H1 (cell line): ENCODE results near the gene ATPAF1. TPM values are rescaled to one million over a fixed set of nuclear protein-coding genes. Genes with fewer than 3 reads are reported as not detected.

Source experiments
- CTCF ChIA-PET: fragments of 300-600 bp; sonication (Branson Sonifier 250); formaldehyde crosslinking; loops from one replicate; lab custom pipeline; 2021; ENCODE audit not compliant: partially characterized antibody; lab: Charles Lee
- POLR2A ChIA-PET: fragments of 300-600 bp; sonication (Branson Sonifier 250); formaldehyde crosslinking; loops from one replicate; lab custom pipeline; 2021; ENCODE audit warnings: inconsistent platforms; ENCODE audit not compliant: partially characterized antibody; lab: Charles Lee
- DNase-seq, 2 experiments: peaks; one replicate each; pipeline versions ENCODE4 v3.0.0 to v3.0.0-alpha.2; 2010 to 2022; ENCODE audit warnings: low spot score in 2 of 2, low read depth in 1 of 2, mixed read lengths in 1 of 2
- FAIRE-seq: peaks from 2 replicates; lab custom pipeline; 2011; peaks lifted over from hg19 to GRCh38; lab: Jason Lieb, UNC
- H2AFZ ChIP-seq: 2 replicates; pipeline ENCODE4 v1.8.1; 2012; ENCODE audit warnings: low read length, inconsistent platforms
- H2AK5ac ChIP-seq: 2 replicates; pipeline ENCODE4 v1.6.1; 2013; ENCODE audit warnings: low read depth, low read length
- H2BK120ac ChIP-seq: replicated peaks from 2 replicates; pipeline ENCODE3; 2013; ENCODE audit warnings: low read depth, low read length, inconsistent platforms
- H2BK12ac ChIP-seq: 2 replicates; pipeline ENCODE4 v1.6.1; 2013; ENCODE audit warnings: low read depth, low read length
- H2BK15ac ChIP-seq: 2 replicates; pipeline ENCODE4 v1.6.1; 2013; ENCODE audit warnings: low read length
- H2BK20ac ChIP-seq: 2 replicates; pipeline ENCODE4 v1.6.1; 2013; ENCODE audit warnings: low read length
- H2BK5ac ChIP-seq: 2 replicates; pipeline ENCODE4 v1.6.1; 2013; ENCODE audit warnings: low read depth, low read length
- H3K14ac ChIP-seq: 2 replicates; pipeline ENCODE4 v1.6.1; 2013; ENCODE audit warnings: inconsistent platforms; ENCODE audit not compliant: insufficient read length
- H3K18ac ChIP-seq: 2 replicates; pipeline ENCODE4 v1.6.1; 2013; ENCODE audit warnings: low read length; ENCODE audit errors: extremely low read depth
- H3K23ac ChIP-seq: 2 replicates; pipeline ENCODE4 v1.6.1; 2013; ENCODE audit warnings: inconsistent platforms; ENCODE audit not compliant: insufficient read length
- H3K23me2 ChIP-seq: 2 replicates; pipeline ENCODE4 v1.6.1; 2013; ENCODE audit warnings: low read depth, low read length
- H3K27ac ChIP-seq: 2 replicates; pipeline ENCODE4 v1.6.1; 2011; ENCODE audit warnings: low read depth, low read length, inconsistent platforms
- H3K27me3 ChIP-seq, 4 experiments: replicated peaks in 1 of 4; 1 replicate in 1 of 4; 2 replicates in 3 of 4; pipeline versions ENCODE4 v1.6.1 to v1.8.1; 2011 to 2013; ENCODE audit warnings: low read length in 3 of 4, mild to moderate bottlenecking in 3 of 4, inconsistent platforms in 2 of 4, mixed read lengths in 2 of 4, moderate library complexity in 1 of 4; ENCODE audit not compliant: control insufficient read depth in 3 of 4, insufficient read depth in 3 of 4; ENCODE audit errors: extremely low read depth in 1 of 4
- H3K36me3 ChIP-seq, 4 experiments: 2 replicates each; pipeline versions ENCODE4 v1.6.1 to v1.8.1; 2011 to 2013; ENCODE audit warnings: mild to moderate bottlenecking in 4 of 4, low read length in 3 of 4, moderate library complexity in 2 of 4, control low read depth in 1 of 4, inconsistent platforms in 1 of 4; ENCODE audit not compliant: insufficient read depth in 4 of 4, control insufficient read depth in 2 of 4
- H3K4ac ChIP-seq: replicated peaks from 2 replicates; pipeline ENCODE3; 2013; ENCODE audit warnings: low read length, low read depth, mixed read lengths, inconsistent platforms; ENCODE audit not compliant: insufficient read length
- H3K4me1 ChIP-seq, 4 experiments: replicated peaks in 1 of 4; 1 replicate in 1 of 4; 2 replicates in 3 of 4; pipeline versions ENCODE4 v1.6.1 to v1.8.1; 2011 to 2013; ENCODE audit warnings: low read length in 3 of 4, inconsistent platforms in 2 of 4, mixed read lengths in 1 of 4; ENCODE audit not compliant: insufficient read depth in 4 of 4, control insufficient read depth in 3 of 4
- H3K4me2 ChIP-seq, 2 experiments: 2 replicates each; pipeline versions ENCODE4 v1.6.1 to v1.8.1; 2011 to 2013; ENCODE audit warnings: low read depth in 2 of 2, low read length in 2 of 2, control low read depth in 1 of 2, inconsistent platforms in 1 of 2, mild to moderate bottlenecking in 1 of 2; ENCODE audit not compliant: insufficient read depth in 1 of 2
- H3K4me3 ChIP-seq, 4 experiments: fragments of 200-600, 300-600 bp in 1 of 4; sonication (generic), shearing (Covaris generic), sonication (Bioruptor Twin) in 1 of 4; 2 replicates each; pipeline versions ENCODE4 v1.5.1 to v1.8.1; 2011 to 2016; ENCODE audit warnings: low read length in 4 of 4, low read depth in 3 of 4, control low read depth in 2 of 4, inconsistent platforms in 2 of 4, mild to moderate bottlenecking in 2 of 4, mixed read lengths in 1 of 4, moderate library complexity in 1 of 4; ENCODE audit not compliant: insufficient read depth in 2 of 4; ENCODE audit errors: extremely low read depth in 1 of 4
- H3K56ac ChIP-seq: replicated peaks from 2 replicates; pipeline ENCODE3; 2013; ENCODE audit warnings: low read depth, mild to moderate bottlenecking, mixed read lengths, low read length, inconsistent platforms; ENCODE audit not compliant: insufficient read length
- H3K79me1 ChIP-seq: 2 replicates; pipeline ENCODE4 v1.6.1; 2013; ENCODE audit warnings: low read depth, low read length, control low read depth
- H3K79me2 ChIP-seq, 2 experiments: 2 replicates each; pipeline versions ENCODE4 v1.6.1 to v1.8.1; 2012 to 2013; ENCODE audit warnings: low read length in 2 of 2, mild to moderate bottlenecking in 2 of 2, inconsistent platforms in 1 of 2; ENCODE audit not compliant: insufficient read depth in 2 of 2, control insufficient read depth in 1 of 2
- H3K9ac ChIP-seq, 4 experiments: replicated peaks in 1 of 4; 1 replicate in 1 of 4; 2 replicates in 3 of 4; pipeline versions ENCODE4 v1.6.1 to v1.8.1; 2011 to 2013; ENCODE audit warnings: low read depth in 3 of 4, low read length in 3 of 4, control low read depth in 2 of 4, mild to moderate bottlenecking in 2 of 4, moderate library complexity in 2 of 4, inconsistent platforms in 1 of 4; ENCODE audit errors: extremely low read depth in 1 of 4
- H3K9me3 ChIP-seq, 2 experiments: 2 replicates each; pipeline versions ENCODE4 v1.6.1 to v1.8.1; 2012 to 2013; ENCODE audit warnings: mild to moderate bottlenecking in 2 of 2, moderate library complexity in 2 of 2, control low read depth in 1 of 2, inconsistent platforms in 1 of 2, low read depth in 1 of 2, low read length in 1 of 2, mixed read lengths in 1 of 2; ENCODE audit not compliant: insufficient read depth in 2 of 2
- H4K20me1 ChIP-seq, 2 experiments: replicated peaks in 1 of 2; 2 replicates each; pipeline versions ENCODE3 to v1.8.1; 2011 to 2013; ENCODE audit warnings: inconsistent platforms in 2 of 2, low read length in 2 of 2, mild to moderate bottlenecking in 1 of 2; ENCODE audit not compliant: insufficient read depth in 2 of 2, control insufficient read depth in 1 of 2
- H4K5ac ChIP-seq: 2 replicates; pipeline ENCODE4 v1.6.1; 2013; ENCODE audit warnings: low read length, low read depth, mixed read lengths, inconsistent platforms; ENCODE audit not compliant: insufficient read length
- H4K8ac ChIP-seq: 2 replicates; pipeline ENCODE4 v1.8.0; 2013; ENCODE audit warnings: mild to moderate bottlenecking, moderate library complexity, low read length, inconsistent platforms; ENCODE audit not compliant: insufficient read depth; ENCODE audit errors: extremely low read depth
- H4K91ac ChIP-seq: replicated peaks from 2 replicates; pipeline ENCODE3; 2013; ENCODE audit warnings: low read length, mixed read lengths, inconsistent platforms; ENCODE audit not compliant: insufficient read length
- BCL11A ChIP-seq, 2 experiments: IDR thresholded peaks; one replicate each; pipeline ENCODE4 v1.6.1; 2011; ENCODE audit warnings: low read depth in 2 of 2, low read length in 2 of 2, mild to moderate bottlenecking in 2 of 2
- CBX5 ChIP-seq: fragments of 300-800, 300-1000 bp; sonication (generic); IDR thresholded peaks from 2 replicates; pipeline ENCODE4 v1.7.1; 2016; ENCODE audit warnings: antibody characterized with exemption, low read length, low read depth
- CHD2 ChIP-seq: IDR thresholded peaks from 2 replicates; pipeline ENCODE4 v1.6.1; 2012; ENCODE audit warnings: low read length, improper control_type of control experiment
- KDM4A ChIP-seq: IDR thresholded peaks from one replicate; pipeline ENCODE4 v1.7.1; 2012; ENCODE audit warnings: low read depth, mild to moderate bottlenecking, moderate library complexity, low read length, inconsistent platforms; ENCODE audit not compliant: severe bottlenecking
- PHF8 ChIP-seq: fragments of 200-600 bp; sonication (generic); conservative IDR thresholded peaks from 2 replicates; pipeline ENCODE4 v1.7.1; 2012; ENCODE audit warnings: low read depth, mild to moderate bottlenecking, inconsistent platforms, low read length, moderate library complexity
- WGBS, 2 experiments: shearing (Covaris generic) in 1 of 2; methylation state at CpG; one replicate each; pipeline versions ENCODE4 v1.1.6 to v1.1.7; 2013 to 2015; ENCODE audit warnings: low lambda C conversion rate in 2 of 2, mixed read lengths in 2 of 2, inconsistent platforms in 1 of 2, low coverage in 1 of 2, missing lambda C conversion rate in 1 of 2; ENCODE audit not compliant: insufficient replicate concordance in 2 of 2, insufficient coverage in 1 of 2, insufficient read length in 1 of 2; ENCODE audit errors: extremely low coverage in 1 of 2, missing lambda C conversion rate in 1 of 2; 5-methylcytosine and 5-hydroxymethylcytosine counted together
- polyA plus RNA-seq, 7 experiments: library from polyadenylated mRNA; depleted of rRNA in 3 of 7; stranded (reverse) in 5 of 7; unstranded in 2 of 7; fragments of >200 nt in 5 of 7; fragments of 200-250 nt in 2 of 7; gene quantifications; 1 replicate in 5 of 7; 2 replicates in 1 of 7; 4 replicates in 1 of 7; pipeline versions ENCODE4 v1.2.1 to v1.2.3, GENCODE V29; 2011 to 2013; ENCODE audit warnings: missing spikeins in 2 of 7, mixed read lengths in 2 of 7
- total RNA-seq: library from RNA; stranded (reverse); fragmentation: NEBNext Ultra II Directional; extraction: Animal tissue kit (Norgen Biotek cat#: 25700); gene quantifications from 2 replicates; pipeline ENCODE4 v1.2.1, GENCODE V29; 2021
- TF ChIP-seq, protein P1 (sequence below), 3 experiments: IDR thresholded peaks; 1 replicate in 2 of 3; 2 replicates in 1 of 3; pipeline versions ENCODE4 v1.5.1 to v1.6.1; 2011; ENCODE audit warnings: low read length in 3 of 3, mild to moderate bottlenecking in 3 of 3, inconsistent platforms in 2 of 3, low read depth in 1 of 3, moderate library complexity in 1 of 3; ENCODE audit not compliant: insufficient read depth in 1 of 3; ENCODE audit errors: control extremely low read depth in 1 of 3
- TF ChIP-seq, protein P2 (sequence below): IDR thresholded peaks from 2 replicates; pipeline ENCODE4 v1.6.1; 2011; ENCODE audit warnings: low read length, improper control_type of control experiment

Gene ATPAF1
- total and polyA plus RNA-seq, 2 of the 8 experiments (the other 6 are each of a cell fraction or from before 2014, with no cell fraction given): 46.7 to 55.9 TPM

- Histone ChIP-seq H3K23ac (no peak within 1 kb of the TSS), H2AFZ (peak within 1 kb of the TSS; percentile 81), H3K9me3 (no peaks in the 10 kb centered on the region), H3K27me3 (0 out of 7 replicates have a peak, but pooled peaks cover 0 to 2% (median 0%) of the 10 kb centered on the region in 4 experiments), H3K18ac (peak within 1 kb of the TSS; percentile 15; the same call in 1 of the 2 replicates), H3K56ac (no peak within 1 kb of the TSS), H3K27ac (no peak within 1 kb of the TSS), H4K91ac (peak within 1 kb of the TSS; percentile 27), H3K4me2 (peak within 1 kb of the TSS; percentile 87 to 90), H3K23me2 (peaks cover 6% of the 10 kb centered on the region; the same call in 1 of the 2 replicates), H3K4ac (no peak within 1 kb of the TSS), H3K79me1 (peaks cover 3% of the 10 kb centered on the region; the same call in 1 of the 2 replicates), H2BK12ac (no peak within 1 kb of the TSS), H4K20me1 (peaks cover 0 to 3% of the 10 kb centered on the region in 2 experiments), H2BK15ac (peak within 1 kb of the TSS; percentile 89; the same call in 1 of the 2 replicates), H3K79me2 (no peaks in the 10 kb centered on the region), H3K9ac (peak within 1 kb of the TSS in 3 of 4 experiments; percentile 6 to 55 (median 46); a peak in 5 of 7 replicates), H2BK120ac (no peak within 1 kb of the TSS), H2BK5ac (no peak within 1 kb of the TSS), H4K5ac (peak within 1 kb of the TSS; percentile 57), H4K8ac (peak within 1 kb of the TSS; percentile 73), H2BK20ac (no peak within 1 kb of the TSS), H3K4me3 (peak within 1 kb of the TSS; percentile 70 to 87 (median 79)), H3K36me3 (no peaks in the 10 kb centered on the region; a peak in 1 of 8 replicates), H2AK5ac (no peak within 1 kb of the TSS), H3K4me1 (peaks cover 0 to 8% (median 3%) of the 10 kb centered on the region in 4 experiments; a peak in 4 of 7 replicates), H3K14ac (peak within 1 kb of the TSS; percentile 73)
- POLR2A ChIA-PET: interaction anchor here (0.6 to 2.2 kb wide), 9 partner anchors 8 to 64 kb away, joined by 3 to 15 read pairs (median 3); partner anchors contain the start of gene ATPAF1
- 2% methylated on average over 44 of the region's 53 CpGs; no CpG with 5 or more reads in 1 of the 2 experiments for WGBS, 2 experiments
- no peak for FAIRE-seq
- DNase-seq: peak; percentile 97 to 100
- CTCF ChIA-PET: interaction anchor here (0.5 to 10.7 kb wide), 29 partner anchors 11 to 394 kb away, joined by 3 to 126 read pairs (median 5); partner anchors contain the start of genes KNCN and MOB3C
- TF ChIP-seq PHF8: 0 out of 2 replicates have a peak, but pooled peaks have one; percentile 28
- TF ChIP-seq BCL11A (IDR thresholded peaks at IDR 0.05; ENCODE audit: low read depth in 2 of 2, low read length in 2 of 2): no peak
- no peak for TF ChIP-seq CBX5
- TF ChIP-seq, protein P1, sequence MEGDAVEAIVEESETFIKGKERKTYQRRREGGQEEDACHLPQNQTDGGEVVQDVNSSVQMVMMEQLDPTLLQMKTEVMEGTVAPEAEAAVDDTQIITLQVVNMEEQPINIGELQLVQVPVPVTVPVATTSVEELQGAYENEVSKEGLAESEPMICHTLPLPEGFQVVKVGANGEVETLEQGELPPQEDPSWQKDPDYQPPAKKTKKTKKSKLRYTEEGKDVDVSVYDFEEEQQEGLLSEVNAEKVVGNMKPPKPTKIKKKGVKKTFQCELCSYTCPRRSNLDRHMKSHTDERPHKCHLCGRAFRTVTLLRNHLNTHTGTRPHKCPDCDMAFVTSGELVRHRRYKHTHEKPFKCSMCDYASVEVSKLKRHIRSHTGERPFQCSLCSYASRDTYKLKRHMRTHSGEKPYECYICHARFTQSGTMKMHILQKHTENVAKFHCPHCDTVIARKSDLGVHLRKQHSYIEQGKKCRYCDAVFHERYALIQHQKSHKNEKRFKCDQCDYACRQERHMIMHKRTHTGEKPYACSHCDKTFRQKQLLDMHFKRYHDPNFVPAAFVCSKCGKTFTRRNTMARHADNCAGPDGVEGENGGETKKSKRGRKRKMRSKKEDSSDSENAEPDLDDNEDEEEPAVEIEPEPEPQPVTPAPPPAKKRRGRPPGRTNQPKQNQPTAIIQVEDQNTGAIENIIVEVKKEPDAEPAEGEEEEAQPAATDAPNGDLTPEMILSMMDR (IDR thresholded peaks at IDR 0.05; ENCODE audit: control extremely low read depth in 1 of 3, insufficient read depth in 1 of 3, low read depth in 1 of 3, low read length in 3 of 3): peak; percentile 60 to 74 (median 61)
- 0 out of 2 replicates have a peak, but pooled peaks have one; percentile 26 for TF ChIP-seq CHD2
- TF ChIP-seq KDM4A: peak; percentile 77
- TF ChIP-seq, protein P2, sequence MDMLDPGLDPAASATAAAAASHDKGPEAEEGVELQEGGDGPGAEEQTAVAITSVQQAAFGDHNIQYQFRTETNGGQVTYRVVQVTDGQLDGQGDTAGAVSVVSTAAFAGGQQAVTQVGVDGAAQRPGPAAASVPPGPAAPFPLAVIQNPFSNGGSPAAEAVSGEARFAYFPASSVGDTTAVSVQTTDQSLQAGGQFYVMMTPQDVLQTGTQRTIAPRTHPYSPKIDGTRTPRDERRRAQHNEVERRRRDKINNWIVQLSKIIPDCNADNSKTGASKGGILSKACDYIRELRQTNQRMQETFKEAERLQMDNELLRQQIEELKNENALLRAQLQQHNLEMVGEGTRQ: no peak
Measured at GRCh38 chr1:46603858-46604549, 64.2 kb downstream of the ATPAF1 start, which contains the start of gene MKNK1. Gene MKNK1, minus strand, starts transcription at chr1:46604268. Its CDS starts 20,941 bp downstream, at chr1:46583327.
